ENCODE data around the gene MED8. TPM values are rescaled to one million over a fixed set of nuclear protein-coding genes. Genes with fewer than 3 reads are reported as not detected.

The MED8 gene
- total and polyA plus RNA-seq, 9 of the 15 experiments (the other 6 are each of a cell fraction or from before 2014, with no cell fraction given) = 23.0 to 120 (median 56.4) TPM

GRCh38 chr1:43358746-43359693, 30.6 kb downstream of the MED8 start, which contains the start of gene CDC20 (continued):
- TF ChIP-seq ZNF121 (CRISPR knock-in tag; conservative IDR thresholded peaks at IDR 0.05) (no peak), RBM15 (IDR thresholded peaks at IDR 0.05; ENCODE audit: insufficient read depth, low read length) (no peak), MBD2 (IDR thresholded peaks at IDR 0.05; ENCODE audit: borderline replicate concordance, low read depth) (peak; percentile 86; the same call in 1 of the 2 replicates), HCFC1 (IDR thresholded peaks at IDR 0.05; ENCODE audit: low read depth, low read length) (no peak), ZNF518B (CRISPR knock-in tag; IDR thresholded peaks at IDR 0.05) (no peak), IRF9 (tag; IDR thresholded peaks at IDR 0.05) (no peak), IFI16 (CRISPR knock-in tag; IDR thresholded peaks at IDR 0.05) (no peak), SMARCA5 (IDR thresholded peaks at IDR 0.05) (no peak), GABPB1 (CRISPR knock-in tag; IDR thresholded peaks at IDR 0.05) (peak; percentile 93), XRCC3 (IDR thresholded peaks at IDR 0.05) (no peak), TCF15 (CRISPR knock-in tag; IDR thresholded peaks at IDR 0.05) (no peak), DDX20 (tag; IDR thresholded peaks at IDR 0.05; ENCODE audit: low read depth) (no peak), MIER1 (IDR thresholded peaks at IDR 0.05; ENCODE audit: low read depth) (no peak), ARID2 (IDR thresholded peaks at IDR 0.05) (no peak), ZNF436 (CRISPR knock-in tag; IDR thresholded peaks at IDR 0.05) (no peak), RBM22 (IDR thresholded peaks at IDR 0.05; ENCODE audit: low read depth, low read length, poor library complexity, severe bottlenecking) (peak; percentile 91), ZNF282 (CRISPR knock-in tag; IDR thresholded peaks at IDR 0.05) (no peak), E2F3 (CRISPR knock-in tag; IDR thresholded peaks at IDR 0.05) (no peak), RNF2 (IDR thresholded peaks at IDR 0.05) (peak; percentile 30; the same call in 1 of the 2 replicates), FOXP1 (CRISPR knock-in tag; IDR thresholded peaks at IDR 0.05) (no peak), ATF1 (CRISPR knock-in tag; IDR thresholded peaks at IDR 0.05) (no peak), ATF1 (tag; IDR thresholded peaks at IDR 0.05) (peak; percentile 70), ZNF778 (CRISPR knock-in tag; IDR thresholded peaks at IDR 0.05) (no peak), JUNB (CRISPR knock-in tag; conservative IDR thresholded peaks at IDR 0.05) (0 out of 2 replicates have a peak, but pooled peaks have one; percentile 35), NEUROD1 (IDR thresholded peaks at IDR 0.05; ENCODE audit: borderline replicate concordance, low read depth, low read length, partially characterized antibody) (peak; percentile 88)
